H7 (cell line): ENCODE data around the gene CKS1B. TPM values are rescaled to one million over a fixed set of nuclear protein-coding genes. Genes with fewer than 3 reads are reported as not detected.

Experiments
- DNase-seq: peaks from one replicate; pipeline ENCODE4 v3.0.0; 2012
- H3K27me3 ChIP-seq: 2 replicates; pipeline ENCODE4 v1.6.0; 2011; ENCODE audit warnings: mild to moderate bottlenecking, low read length; ENCODE audit not compliant: control insufficient read depth, insufficient read depth
- H3K36me3 ChIP-seq: replicated peaks from 2 replicates; pipeline ENCODE4 v1.5.1; 2011; ENCODE audit warnings: low read length; ENCODE audit not compliant: control insufficient read depth, insufficient read depth
- H3K4me3 ChIP-seq: 2 replicates; pipeline ENCODE4 v1.5.1; 2011; ENCODE audit warnings: low read depth, mild to moderate bottlenecking, control low read depth, low read length, moderate library complexity; ENCODE audit not compliant: insufficient read depth
- total RNA-seq: library from RNA; depleted of rRNA; stranded (reverse); fragments of >200 nt; shearing (Covaris generic); gene quantifications from 2 replicates; pipeline ENCODE4 v1.2.3, GENCODE V29; 2014; rRNA removed

The CKS1B gene
- total RNA-seq, 1 experiment from 2014 or later, result 342 TPM

- Histone ChIP-seq H3K4me3 (no peak overlapping the region), H3K27me3 (no peaks in the 10 kb centered on the region; the same call in 1 of the 2 replicates), H3K36me3 (no peaks in the 10 kb centered on the region)
- peak; percentile 64 for DNase-seq
Observed at GRCh38 chr1:155026154-155026553, 51.7 kb downstream of the CKS1B start.

GRCh38 chr1:155026588-155026987 lies 52.1 kb downstream of the CKS1B start:
- H3K27me3 ChIP-seq, result no peaks in the 10 kb centered on the region; the same call in 1 of the 2 replicates
- no peak overlapping the region for H3K4me3 ChIP-seq
- H3K36me3 ChIP-seq, result no peaks in the 10 kb centered on the region
- DNase-seq, result no peak

Other genes starting within 250 kb of the CKS1B start
- gene KCNN3, start 104.4 kb upstream of the CKS1B start, total RNA-seq, result 0.18 and 0.62 TPM in 2 replicates
- gene PMVK, start 38.0 kb upstream of the CKS1B start, total RNA-seq, result 7.3 and 9.8 TPM in 2 replicates
- gene PBXIP1, start 18.6 kb upstream of the CKS1B start, total RNA-seq, result 43.6 and 48.5 TPM in 2 replicates
- gene PYGO2, start 12.9 kb upstream of the CKS1B start, total RNA-seq, result 52.6 and 62.8 TPM in 2 replicates
- gene SHC1, start 3.9 kb upstream of the CKS1B start, total RNA-seq, result 298 and 333 TPM in 2 replicates
- 152 and 177 TPM in 2 replicates for gene FLAD1, start 8.7 kb downstream of the CKS1B start, total RNA-seq
- gene LENEP, start 18.9 kb downstream of the CKS1B start, total RNA-seq, result 0.21 and 1.00 TPM in 2 replicates
- 39.2 and 40.6 TPM in 2 replicates for gene ZBTB7B, start 28.1 kb downstream of the CKS1B start, total RNA-seq
- 0.31 and 1.5 TPM in 2 replicates for gene DCST2, start 59.1 kb downstream of the CKS1B start, total RNA-seq
- gene DCST1, start 59.1 kb downstream of the CKS1B start, total RNA-seq, result not detected in 2 replicates
- 34.9 and 35.0 TPM in 2 replicates for gene ADAM15, start 76.6 kb downstream of the CKS1B start, total RNA-seq
- gene EFNA4, start 89.1 kb downstream of the CKS1B start, total RNA-seq, result 59.5 and 59.6 TPM in 2 replicates
- gene EFNA3, start 104.2 kb downstream of the CKS1B start, total RNA-seq, result 17.5 and 24.9 TPM in 2 replicates
- gene EFNA1, start 153.2 kb downstream of the CKS1B start, total RNA-seq, result 4.9 and 6.4 TPM in 2 replicates
- gene SLC50A1, start 161.2 kb downstream of the CKS1B start, total RNA-seq, result 73.7 and 79.2 TPM in 2 replicates
- gene DPM3, start 165.8 kb downstream of the CKS1B start, total RNA-seq, result 119 and 193 TPM in 2 replicates
- gene KRTCAP2, start 198.6 kb downstream of the CKS1B start, total RNA-seq, result 165 and 204 TPM in 2 replicates
- 9.9 and 11.1 TPM in 2 replicates for gene TRIM46, start 199.2 kb downstream of the CKS1B start, total RNA-seq
- 14.9 and 21.5 TPM in 2 replicates for gene THBS3, start 233.2 kb downstream of the CKS1B start, total RNA-seq
- 180 and 221 TPM in 2 replicates for gene MTX1, start 234.0 kb downstream of the CKS1B start, total RNA-seq